Activated CD8-positive, alpha-beta memory T cell treated with anti-CD3 and anti-CD28 coated beads, Interleukin-2, amount 50 U/mL, for 48 hours (primary cell): Measurements from ENCODE around the gene HAND2.

ENCODE experiments used
- DNase-seq: peaks from one replicate; pipeline ENCODE4 v3.0.0-alpha.2; 2020

Gene HAND2

DNA sequence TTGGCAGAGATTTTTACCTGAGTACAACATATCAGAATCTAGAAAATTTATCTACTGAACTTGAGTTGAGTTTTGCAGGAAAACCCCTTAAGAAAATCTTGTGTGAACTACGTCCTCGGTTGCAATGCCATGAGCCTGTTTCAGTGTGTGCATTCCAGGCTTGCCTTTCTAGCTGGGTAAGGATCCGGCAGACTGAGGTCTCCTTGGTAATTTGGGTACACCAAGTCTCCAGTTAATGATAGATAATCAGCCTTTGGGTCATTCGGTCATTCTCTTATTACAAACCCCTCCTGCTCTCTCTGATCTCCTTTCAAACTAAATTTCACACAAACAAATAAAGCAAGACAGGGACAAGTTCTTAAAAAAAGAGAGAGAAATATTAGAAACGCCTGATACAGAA is 5.9 kb upstream of the HAND2 start:
- DNase-seq = no peak

- DNase-seq = no peak
Measured at GRCh38 chr4:173535165-173535902, 5.3 kb upstream of the HAND2 start.

GRCh38 chr4:173534434-173534833 is 4.4 kb upstream of the HAND2 start:
- no peak for DNase-seq

DNA sequence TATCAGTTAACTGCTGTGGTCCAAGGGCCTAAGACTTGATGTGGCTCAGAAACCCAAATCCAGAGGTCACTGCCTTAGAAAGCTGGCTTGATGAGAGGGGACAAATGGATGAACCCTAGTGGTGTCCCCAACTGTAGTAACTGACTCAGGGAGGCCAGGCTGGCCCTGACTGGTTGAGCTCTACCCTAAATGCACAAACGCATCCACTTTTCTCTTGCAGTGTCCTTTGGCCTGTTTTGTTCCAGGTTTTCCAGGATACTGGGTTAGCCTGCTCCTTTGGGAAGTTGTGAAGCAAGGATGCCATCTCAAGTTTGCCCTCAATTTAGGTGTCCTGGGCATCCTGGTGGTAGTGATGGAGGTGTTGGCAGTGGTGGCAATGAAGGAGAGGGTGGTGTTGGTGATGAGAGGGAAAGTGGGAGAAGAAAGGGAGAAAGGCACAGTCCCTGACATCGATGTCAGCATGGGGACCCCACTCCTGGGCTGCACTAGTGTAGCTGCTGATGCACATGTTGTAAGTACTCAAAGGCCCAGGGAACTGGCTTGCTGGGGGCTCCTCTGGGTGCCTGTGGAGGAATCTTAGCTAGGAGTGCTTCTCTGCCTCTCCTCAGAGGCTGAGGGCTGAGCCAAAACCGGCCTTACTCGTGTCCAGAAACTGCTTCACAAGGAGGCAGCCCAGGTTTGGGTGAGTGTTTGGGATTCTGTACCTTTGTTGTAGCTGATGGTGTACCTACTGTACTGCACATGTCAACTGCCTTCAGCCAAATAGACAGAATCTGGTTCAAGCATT is 2.9 kb upstream of the HAND2 start:
- no peak for DNase-seq

- no peak for DNase-seq
Measured at GRCh38 chr4:173531086-173531965, 1.3 kb upstream of the HAND2 start.

DNA sequence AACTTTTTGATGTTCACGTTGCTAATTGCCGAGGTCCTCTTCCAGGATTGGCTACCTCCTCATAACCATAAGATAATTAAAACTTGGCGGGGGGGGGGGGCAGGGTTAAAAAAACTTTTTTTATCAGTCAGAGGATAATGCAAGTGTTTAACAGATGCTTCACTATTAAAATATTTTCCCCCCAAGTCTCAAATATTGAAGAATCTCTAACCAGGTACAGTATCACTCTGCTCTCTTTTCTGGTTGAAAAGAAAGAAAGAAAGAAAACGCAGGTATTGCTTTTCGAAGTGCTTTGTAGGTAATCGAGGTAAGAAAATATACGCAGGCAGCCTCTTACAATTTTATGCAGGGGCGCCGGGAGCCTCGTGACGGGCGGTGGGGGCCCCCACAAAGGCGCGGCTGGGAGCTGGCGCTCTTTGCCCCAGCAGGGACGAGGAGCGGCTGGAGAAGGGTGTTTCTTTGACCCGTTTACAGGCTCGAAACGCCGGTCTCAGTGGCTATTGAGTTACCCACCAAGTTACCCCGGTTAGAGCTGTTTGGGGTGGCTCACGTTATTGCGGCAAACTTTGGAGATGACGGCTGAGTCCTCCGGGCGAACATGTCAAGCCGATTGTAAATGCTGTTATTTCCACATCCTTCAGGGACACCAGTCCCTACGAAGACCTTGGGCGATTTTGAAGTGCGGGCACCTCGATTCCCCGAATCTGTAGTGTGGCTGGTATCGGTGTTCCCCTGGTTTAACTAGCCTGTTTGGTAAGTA is 477 bp upstream of the HAND2 start:
- DNase-seq = no peak

DNA sequence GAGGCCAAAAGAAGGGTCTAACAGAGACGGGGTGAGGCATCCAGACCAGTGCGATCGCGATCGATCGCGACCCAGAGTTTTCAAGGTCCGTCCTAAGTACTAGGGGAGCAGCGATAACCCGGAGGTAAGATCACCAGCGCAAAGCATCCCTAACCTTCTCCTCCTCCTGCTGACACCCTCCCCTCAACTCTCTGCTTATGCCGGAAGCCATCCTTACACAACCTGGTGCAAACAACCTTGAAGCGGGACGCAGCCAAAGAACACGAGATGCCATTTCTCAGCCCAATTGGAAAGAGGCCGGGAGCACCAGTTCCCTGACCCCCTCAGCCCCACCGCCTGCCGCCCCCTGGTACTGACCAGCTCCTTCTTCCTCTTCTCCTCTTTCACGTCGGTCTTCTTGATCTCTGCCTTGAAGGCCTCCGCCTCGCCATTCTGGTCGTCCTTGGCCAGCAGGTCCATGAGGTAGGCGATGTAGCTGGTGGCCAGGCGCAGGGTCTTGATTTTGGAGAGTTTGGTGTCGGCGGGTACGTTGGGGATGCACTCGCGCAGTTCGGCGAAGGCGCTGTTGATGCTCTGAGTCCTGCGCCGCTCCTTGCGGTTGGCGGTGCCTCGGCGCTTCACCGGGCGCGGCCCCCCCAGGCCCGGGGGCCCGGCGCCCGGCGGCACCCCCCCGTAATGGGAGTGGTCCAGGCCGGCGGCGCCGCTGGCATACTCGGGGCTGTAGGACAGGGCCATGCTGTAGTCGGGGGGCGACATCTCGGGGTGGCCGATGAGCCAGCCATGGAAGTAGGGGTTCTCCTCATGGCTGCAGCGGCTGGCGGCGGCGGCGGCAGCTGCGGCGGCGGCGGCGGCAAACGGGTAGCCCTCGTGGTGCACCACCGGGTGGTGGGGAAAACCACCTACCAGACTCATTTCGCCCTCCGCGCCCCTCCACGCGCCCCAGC is 1.4 kb downstream of the HAND2 start:
- DNase-seq = peak; percentile 62

DNA sequence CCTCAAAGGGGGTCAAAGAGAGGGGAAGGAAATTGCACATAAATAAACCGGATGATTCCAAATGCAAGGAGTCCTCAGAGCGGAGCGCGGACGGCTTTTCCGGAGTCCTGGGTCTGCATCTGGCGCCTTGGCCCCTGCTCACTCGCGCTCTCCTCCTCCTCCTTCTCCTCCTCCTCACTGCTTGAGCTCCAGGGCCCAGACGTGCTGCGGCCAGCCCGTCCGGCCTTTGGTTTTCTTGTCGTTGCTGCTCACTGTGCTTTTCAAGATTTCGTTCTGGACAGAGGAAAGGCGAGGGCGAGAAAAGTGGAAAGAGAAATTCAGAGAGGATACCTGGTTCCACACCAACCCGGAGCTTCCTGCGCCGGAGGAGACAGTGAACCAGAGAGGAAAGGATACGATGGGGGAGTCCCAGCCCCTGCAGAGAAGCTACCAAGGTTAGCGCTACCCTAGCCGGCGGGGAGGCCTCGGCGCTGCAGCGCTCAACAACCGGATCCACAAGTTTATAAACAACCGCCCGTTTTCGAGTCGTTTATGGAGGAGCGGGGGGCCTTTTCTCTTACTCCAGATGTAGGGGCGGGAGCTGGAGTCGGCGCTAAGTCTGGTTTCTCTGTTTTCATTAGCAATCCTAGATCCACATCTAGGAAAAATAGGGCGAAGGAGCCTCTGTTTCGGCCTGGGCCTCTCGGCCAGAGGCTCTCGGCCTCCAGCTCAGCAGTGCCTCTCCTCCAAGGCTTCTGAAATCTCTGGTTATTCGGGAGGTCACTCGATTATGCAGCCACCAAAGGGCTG is 2.7 kb downstream of the HAND2 start:
- DNase-seq = no peak

DNA sequence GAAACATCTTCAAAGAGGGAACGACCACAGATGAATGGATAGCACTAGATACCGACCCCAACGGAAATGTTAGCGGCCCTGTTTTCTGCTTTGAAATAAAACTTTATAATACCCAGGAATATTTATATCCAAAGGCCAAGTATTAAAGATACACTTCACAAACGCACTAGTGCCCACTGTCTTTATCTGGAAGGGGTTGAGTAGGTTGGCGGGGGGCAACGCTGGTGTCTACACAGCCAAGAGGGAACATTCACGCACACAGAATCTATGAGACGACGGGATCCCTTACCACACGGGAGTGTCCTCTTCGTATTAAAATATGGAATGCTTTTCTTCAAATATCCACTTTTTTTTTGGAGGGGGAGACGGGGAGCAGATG is 3.3 kb downstream of the HAND2 start:
- DNase-seq = no peak

DNA sequence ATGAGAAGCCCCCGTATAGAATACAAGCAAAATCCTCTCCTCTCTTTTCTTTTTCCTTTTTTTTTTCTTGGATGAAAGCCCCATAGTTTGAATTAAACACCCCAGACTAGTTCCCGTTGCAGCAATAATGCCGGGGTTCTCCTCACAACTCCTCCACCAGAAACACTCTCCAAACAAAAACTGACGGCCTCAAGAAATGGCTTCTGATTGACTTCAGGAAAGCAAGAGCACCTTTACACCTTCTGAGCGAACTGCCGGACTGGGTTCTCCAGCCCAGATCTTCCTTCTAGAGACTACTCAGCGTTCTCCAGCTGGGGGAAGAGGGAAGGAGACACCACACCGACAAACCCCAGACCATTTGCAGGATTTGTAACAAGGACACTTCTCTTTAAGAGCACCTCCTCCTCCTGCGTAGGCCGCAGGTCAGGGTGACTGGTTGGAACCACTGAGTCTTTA is 4.0 kb downstream of the HAND2 start:
- DNase-seq = no peak

GRCh38 chr4:173525118-173526011 is 4.7 kb downstream of the HAND2 start:
- no peak for DNase-seq

DNA sequence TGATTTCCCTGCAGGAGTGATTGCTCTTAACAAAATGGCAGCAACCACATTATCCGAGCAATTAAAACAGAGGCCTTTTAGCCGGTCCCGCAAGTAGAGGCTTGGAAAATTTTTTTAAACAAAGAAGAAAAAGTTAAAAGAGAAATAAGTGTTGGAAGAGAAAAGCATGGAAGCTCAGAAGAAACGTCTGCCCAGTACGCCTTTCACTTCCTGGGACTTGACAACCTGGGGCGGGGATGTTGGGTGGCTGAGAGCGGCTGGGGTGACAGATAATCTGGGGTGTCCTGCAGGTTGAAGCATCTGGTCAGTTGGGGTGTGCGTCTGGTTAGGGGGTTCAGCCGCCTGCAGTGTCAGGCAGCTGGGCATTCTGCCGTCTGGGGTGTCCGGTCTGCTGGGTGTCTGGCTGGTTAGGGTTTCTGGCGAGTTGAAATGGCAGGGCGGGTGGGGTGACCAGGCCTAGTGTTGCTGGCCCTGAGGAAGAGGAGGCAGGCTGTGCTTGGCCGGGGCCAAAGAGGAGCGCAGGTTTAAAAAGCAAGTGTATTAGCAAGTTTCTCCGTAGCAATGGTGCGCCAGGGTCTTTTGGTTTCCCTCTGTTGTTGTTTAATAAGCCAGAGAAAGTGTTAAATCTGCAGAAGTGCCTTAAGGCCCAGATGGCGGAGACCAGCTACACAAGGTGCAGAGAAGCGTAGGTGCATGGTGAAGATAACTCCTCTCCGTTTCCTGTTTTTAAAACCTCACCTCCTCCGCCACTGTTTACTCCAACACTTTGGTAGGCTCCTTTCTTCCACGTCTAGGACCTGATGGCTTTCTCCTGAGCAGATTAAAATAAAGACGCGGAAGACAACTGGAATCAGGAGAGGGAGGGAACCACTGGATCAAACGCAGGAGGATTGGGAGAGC is 5.6 kb downstream of the HAND2 start:
- DNase-seq = no peak

- DNase-seq = no peak
Measured at GRCh38 chr4:173522951-173523395, 7.1 kb downstream of the HAND2 start.

DNA sequence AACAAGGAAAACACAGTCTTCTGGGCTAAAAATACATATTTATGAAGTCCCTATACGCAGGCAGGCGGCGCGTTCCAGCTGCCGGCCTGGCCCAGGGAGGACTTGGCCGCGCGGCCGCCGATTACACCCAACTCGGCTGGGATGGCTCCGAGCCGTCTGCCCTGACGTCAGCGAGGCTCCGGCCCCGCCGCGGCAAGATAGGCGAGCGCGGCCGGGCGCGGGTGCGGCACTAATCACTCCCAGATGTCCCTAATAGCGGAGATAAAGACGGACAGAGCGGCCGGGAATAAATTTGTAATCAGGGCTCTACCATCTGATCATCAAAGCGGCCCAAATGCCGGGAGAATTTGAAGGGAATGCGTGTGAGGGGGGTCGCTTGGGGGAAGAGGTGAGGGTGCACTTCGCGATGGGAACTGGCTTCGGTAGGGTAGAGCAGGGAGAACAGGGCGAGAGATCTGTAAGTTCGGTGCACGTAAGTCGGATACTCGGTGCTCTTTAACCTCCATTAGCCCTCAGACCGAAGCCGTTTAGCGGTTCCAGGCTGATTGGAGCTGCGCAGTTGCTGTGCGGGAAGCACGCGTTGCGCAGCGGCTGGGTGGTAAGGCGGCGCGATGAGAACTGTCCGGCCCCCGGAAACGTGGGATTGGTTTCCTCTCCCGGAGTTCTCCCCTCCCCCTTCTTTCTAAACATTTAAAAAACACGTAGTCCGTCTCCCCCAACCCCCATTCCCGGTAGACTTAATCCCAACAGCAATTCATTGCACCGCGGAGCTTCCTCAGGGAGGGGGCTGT is 7.7 kb downstream of the HAND2 start:
- no peak for DNase-seq

DNA sequence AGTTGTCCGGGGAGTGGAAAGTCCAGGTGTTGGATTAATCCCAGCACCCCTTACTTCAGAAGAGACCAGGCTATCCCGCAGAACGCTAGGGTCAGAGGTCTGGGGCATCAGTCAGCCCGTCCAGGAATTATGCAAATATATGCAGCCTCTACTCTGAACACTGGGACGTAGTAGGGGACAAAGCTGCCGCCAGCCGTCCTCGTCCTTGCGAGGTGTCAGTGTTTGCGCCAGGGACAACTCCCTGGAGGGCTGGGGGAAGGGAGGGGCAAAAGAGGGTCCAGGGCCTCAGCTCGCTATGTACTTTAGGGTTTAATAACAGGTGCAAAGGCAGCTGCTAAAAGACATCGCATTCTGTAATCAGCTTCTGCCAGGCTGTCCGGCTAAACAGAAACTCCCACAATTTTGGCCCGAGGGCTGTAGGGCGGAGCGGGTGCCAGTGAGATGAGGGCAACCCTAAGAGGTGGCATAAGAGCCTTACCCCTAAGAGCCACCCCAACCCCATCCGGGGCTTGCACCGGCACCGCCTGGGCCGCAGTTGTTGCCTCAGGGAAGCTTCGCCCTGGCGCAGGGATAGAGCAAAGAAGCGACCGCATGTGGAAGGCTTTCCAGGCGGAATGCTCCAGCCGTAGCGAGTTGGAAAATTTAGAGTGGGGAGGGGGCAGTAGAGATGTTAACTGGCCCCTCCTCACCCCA is 8.4 kb downstream of the HAND2 start:
- no peak for DNase-seq

- DNase-seq = no peak
Measured at GRCh38 chr4:173520921-173521466, 9.0 kb downstream of the HAND2 start.
